Measurements from ENCODE around the gene ZSCAN22.
"Not testable (repeated sequence)": the region's sequence is repeated elsewhere in the genome, so short reads cannot be mapped to it uniquely, and the experiment has no call there.

Gene ZSCAN22

DNA sequence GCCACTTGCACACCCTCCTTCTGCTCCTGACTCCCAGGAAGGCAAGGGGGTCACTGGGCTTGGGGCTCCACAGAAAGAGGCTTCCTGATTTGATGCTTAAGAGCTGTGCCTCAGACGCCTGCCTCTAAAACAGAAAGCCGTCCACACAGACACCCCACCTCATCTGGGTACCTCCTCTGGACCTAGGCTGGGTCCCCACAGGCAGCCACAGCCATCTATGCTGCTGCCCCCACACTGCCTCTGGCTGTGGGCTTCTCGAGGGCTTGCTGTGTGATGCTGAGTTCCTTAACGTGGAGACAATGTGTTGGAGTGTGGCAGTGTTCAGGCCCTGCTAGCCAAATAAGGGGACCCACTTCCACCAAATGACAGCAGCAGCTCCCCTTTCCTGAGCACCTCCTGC lies 8.5 kb upstream of the ZSCAN22 start:
- no peak for DNase-seq (ENCODE audit: low spot score)

DNA sequence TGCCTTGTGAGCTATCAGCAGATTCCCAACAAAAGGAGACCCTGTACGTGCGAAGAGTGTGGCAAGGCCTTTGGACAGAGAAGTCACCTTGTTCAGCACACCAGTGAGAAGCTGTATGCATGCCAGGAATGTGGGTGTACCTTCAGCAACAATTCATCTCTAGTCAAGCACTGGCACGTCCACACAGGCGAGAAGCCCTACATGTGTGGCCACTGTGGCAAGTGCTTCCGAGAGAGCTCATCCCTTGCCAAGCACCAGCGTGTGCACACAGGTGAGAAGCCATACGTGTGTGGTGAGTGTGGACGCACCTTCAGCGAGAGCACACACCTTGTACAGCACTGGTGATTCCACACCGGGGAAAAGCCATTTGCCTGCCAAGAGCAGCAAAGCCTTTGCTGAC lies 7.6 kb upstream of the ZSCAN22 start:
- DNase-seq (ENCODE audit: low spot score): no peak

DNA sequence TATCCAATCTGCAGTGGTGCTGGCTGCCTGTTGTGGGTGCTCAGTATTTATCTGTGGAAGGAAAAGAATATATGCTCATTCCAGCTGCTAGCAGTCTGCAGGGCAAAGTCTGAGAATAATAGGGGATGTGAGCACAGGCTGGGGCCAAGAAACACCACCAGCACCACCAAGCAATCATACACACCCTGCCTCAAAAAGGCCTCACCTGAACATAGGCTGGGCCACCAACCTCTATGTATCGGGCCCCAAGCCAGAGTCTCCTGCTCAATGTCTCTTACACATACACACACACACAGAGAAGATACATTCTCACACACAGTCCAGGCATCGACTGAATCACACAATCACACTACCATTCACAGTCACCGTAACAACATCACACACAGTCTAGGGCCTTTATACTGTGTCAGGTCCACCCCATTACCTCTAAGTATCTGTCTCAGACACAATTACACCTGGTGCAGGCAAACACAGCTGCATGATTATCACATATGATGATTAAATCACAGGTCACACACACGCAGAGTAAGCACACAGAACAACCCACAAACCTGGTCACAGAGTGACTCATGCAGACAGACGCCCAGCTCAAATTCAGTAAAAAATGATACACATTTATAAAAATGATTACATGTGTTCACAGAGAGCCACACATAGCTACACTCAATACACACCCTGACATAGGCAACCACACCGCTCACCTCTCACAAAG lies 1.3 kb upstream of the ZSCAN22 start:
- no peak for DNase-seq (ENCODE audit: low spot score)

- no peak for DNase-seq (ENCODE audit: low spot score)
Observed at GRCh38 chr19:58326501-58326913, 287 bp upstream of the ZSCAN22 start.

- peak; percentile 20 for DNase-seq (ENCODE audit: low spot score)
Observed at GRCh38 chr19:58328999-58329398, 2.2 kb downstream of the ZSCAN22 start.

DNA sequence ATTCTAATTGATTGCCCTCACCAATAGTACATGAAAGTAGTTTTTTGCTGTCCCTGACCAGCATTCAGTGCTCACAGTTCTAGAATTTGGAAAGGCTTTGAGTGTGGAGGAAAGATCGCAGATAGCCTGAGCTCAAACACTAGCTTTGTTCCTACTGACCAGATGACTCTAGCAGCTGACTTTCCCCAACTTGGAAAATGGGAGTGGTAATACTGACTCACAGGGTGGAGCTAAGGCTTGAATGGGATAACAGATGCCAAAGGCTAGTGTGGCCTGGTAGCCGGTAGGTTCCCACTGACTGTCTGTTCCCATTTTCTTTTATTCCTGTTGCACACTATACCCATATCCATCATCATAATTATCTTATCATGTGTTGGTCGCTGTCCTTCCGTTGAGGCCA lies 3.7 kb downstream of the ZSCAN22 start:
- no peak for DNase-seq (ENCODE audit: low spot score)

GRCh38 chr19:58332697-58333096 lies 5.9 kb downstream of the ZSCAN22 start:
- DNase-seq (ENCODE audit: low spot score): no peak

DNA sequence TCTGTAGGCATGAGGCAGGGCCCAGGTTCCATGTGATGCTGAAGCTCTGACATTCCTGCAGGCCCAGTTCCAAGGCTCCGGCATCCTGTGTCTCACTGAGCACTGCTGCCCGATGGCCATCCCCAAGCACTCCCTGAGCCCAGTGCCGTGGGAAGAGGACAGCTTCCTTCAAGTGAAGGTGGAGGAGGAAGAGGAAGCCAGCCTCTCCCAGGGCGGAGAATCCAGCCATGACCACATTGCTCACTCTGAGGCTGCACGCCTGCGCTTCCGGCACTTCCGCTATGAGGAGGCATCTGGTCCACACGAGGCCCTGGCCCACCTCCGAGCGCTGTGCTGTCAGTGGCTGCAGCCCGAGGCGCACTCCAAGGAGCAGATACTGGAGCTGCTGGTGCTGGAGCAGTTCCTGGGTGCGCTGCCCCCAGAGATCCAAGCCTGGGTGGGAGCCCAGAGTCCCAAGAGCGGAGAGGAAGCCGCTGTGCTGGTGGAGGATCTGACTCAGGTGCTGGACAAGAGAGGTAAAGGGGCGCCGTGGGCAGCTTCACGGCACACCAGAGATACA lies 8.0 kb downstream of the ZSCAN22 start:
- DNase-seq (ENCODE audit: low spot score): no peak

GRCh38 chr19:58335630-58336029 lies 8.8 kb downstream of the ZSCAN22 start:
- DNase-seq (ENCODE audit: low spot score): no peak

DNA sequence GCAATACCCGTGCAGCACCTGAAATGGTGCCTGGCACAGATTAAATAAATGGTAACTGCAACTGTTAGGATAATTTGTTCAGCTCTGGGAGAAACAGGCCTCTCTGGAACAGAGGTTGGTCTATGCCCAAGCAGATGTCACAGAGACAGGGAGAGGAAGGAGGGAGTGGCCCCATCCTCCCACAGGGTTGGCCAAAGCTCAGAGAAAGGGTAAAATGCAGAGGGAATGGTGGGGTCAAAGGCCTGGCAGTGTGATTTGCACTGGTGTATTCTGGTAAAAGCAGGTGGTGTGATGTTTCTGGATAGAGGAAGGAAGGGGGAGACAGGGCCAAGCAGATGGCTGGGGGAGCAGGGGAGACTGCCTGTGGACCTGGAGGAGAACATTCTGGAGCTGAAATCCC lies 9.4 kb downstream of the ZSCAN22 start:
- no peak for DNase-seq (ENCODE audit: low spot score)

- DNase-seq (ENCODE audit: low spot score): no peak
Observed at GRCh38 chr19:58336820-58337219, 10.0 kb downstream of the ZSCAN22 start.

DNA sequence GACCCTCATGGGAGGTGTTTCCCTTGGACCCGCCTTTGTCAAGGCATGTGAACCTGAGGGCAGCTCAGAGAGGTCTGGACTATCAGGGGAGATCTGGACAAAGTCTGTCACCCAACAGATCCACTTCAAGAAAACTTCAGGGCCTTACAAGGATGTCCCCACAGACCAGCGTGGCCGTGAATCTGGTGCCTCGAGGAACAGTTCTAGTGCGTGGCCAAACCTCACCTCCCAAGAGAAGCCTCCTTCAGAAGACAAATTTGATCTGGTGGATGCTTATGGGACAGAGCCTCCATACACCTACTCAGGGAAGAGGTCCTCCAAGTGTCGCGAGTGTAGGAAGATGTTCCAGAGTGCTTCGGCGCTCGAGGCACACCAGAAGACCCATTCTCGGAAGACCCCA lies 11.5 kb downstream of the ZSCAN22 start:
- no peak for DNase-seq (ENCODE audit: low spot score)

DNA sequence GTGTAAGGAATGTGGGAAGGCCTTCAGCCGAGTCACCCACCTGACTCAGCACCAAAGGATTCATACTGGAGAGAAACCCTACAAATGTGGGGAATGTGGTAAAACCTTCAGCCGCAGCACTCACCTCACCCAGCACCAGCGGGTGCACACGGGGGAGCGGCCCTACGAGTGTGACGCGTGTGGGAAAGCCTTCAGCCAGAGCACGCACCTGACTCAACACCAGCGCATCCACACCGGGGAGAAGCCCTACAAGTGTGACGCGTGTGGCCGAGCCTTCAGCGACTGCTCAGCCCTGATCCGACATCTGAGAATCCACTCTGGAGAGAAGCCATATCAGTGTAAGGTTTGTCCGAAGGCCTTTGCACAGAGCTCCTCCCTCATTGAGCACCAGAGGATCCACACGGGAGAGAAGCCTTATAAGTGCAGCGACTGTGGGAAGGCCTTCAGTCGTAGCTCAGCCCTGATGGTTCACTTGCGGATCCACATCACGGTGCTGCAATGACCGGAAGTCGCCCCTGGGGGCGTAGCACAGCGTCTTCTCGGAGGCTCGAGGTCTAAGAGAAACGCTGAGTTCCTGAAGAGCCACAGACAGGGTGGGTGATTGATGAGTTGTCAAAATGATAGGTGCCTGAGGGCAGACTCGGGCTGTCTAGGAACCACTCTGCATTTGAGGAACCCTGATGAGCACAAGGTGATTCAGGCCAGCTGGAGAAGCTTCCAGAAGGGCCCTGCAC lies 12.2 kb downstream of the ZSCAN22 start:
- no peak for DNase-seq (ENCODE audit: low spot score)

GRCh38 chr19:58345558-58345957 lies 18.8 kb downstream of the ZSCAN22 start:
- no peak for DNase-seq (ENCODE audit: low spot score)

- DNase-seq (ENCODE audit: low spot score): peak; percentile 77
Observed at GRCh38 chr19:58346961-58347929, 20.5 kb downstream of the ZSCAN22 start.

- not testable (repeated sequence) for DNase-seq (ENCODE audit: low spot score)
Observed at GRCh38 chr19:58348080-58348479, 21.3 kb downstream of the ZSCAN22 start.

DNA sequence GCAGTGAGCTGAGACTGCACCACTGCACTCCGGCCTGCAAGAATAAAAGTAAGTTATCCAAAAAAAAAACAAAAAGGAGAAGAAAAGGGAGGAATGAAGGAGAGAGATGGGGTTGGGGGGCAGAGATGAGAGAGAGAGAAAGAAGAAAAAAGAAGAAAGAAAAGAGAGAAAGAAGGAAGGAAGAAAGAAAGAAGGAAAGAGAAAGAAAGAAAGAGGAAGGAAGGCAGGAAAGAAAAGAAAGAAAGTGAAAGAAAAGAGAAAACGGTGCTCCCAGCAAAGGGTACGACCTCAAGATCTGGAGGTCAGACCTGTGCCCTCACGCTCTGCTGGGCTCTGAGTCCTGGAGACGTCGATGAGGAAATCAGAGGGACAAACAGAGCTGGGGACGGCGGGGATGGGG lies 22.8 kb downstream of the ZSCAN22 start:
- no peak for DNase-seq (ENCODE audit: low spot score)

- DNase-seq (ENCODE audit: low spot score): no peak
Observed at GRCh38 chr19:58350001-58350861, 23.4 kb downstream of the ZSCAN22 start.

DNA sequence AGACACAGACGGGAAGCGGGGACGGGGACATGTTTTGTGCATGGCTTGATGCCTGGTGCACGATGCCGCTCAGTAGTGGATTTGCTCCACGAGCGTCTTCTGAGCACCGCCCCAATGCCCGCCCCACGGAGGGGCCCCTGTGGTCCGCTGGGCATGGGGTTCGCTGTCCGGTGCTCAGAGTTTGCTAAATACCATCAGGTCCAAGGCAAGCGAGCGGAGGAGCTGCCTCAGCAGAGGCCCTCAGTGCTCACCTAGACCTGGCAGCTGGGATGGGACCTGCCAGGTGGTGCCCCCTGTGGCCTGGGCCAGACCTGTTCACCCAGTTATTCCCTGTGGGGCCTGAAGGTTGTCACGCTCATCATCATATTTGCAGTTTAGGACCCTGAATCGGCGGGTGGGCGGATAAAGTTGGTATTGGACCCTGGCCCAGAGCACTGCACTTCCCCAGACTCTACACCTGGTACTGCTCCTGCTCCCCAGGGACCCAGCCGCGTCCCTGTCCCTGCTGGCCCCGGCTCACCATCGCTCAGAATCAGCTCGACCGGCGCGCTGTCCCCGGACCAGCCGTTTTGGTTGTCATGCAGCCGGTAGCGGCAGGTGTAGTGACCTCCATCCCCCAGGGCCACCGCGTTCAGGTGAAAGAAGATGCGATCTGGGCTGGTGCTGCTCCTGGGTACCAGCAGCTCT lies 24.2 kb downstream of the ZSCAN22 start:
- DNase-seq (ENCODE audit: low spot score): no peak

DNA sequence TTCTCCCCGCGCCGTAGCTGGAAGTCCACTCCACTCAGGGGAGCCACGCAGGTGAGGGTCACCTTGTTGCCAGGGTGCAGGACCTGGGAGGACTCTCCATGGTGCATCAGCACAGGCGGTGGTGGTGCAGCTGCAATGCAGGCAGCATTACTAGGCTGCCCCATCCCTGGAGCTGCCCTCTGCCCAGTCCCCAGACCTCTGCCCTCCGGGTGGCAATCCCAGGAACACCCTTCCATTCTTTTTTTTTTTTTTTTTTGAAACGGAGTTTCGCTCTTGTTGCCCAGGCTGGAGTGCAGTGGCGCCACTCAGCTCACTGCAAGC lies 24.7 kb downstream of the ZSCAN22 start:
- DNase-seq (ENCODE audit: low spot score): no peak
